GM15510 (cell line): ENCODE measurements around the gene PTBP3.

Experiments used
- POLR2A ChIP-seq: IDR thresholded peaks from 3 replicates; pipeline ENCODE4 v1.6.1; 2011; ENCODE audit warnings: borderline replicate concordance; ENCODE audit not compliant: insufficient read length; ENCODE audit errors: extremely low read depth

PTBP3 gene

DNA sequence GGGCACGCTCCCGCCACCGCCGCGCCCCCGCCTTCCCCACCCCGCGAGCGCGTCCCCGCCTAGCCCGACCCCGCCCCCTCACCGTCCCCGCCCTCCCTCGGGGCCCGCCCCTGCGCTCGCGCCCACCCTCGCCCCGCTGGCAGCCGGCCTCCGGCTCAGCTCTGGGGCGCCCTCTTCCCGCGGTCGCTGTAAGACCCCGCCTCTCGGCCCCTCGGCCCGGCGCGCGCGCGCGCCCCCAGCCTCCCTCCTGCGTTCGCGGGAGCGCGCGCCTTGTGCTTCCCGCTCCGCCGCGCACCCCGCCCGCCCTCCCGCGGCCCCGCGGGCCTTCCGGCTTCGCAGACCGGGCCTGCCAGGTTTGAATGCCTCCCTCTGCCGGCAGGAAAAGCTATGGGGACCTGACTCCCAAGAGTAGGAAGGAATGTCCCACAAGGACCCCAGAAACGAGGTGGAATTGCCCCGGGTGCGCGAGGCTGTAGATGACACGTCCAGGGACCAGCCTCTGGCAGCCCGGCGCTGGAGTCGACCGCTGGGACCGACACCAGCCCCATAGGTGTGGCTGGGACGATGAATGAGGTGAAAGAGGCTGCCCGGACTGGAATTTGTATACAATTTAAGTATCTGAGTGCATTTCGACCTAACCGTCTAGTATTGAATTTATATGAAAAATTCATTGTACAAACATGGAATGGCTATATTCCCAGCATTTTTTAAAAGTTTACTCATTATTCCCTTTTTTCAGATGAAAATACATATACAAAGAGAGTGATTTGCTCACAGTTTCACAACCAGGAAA, 416 bp upstream of the PTBP3 start:
- TF ChIP-seq POLR2A: peak; percentile 49

DNA sequence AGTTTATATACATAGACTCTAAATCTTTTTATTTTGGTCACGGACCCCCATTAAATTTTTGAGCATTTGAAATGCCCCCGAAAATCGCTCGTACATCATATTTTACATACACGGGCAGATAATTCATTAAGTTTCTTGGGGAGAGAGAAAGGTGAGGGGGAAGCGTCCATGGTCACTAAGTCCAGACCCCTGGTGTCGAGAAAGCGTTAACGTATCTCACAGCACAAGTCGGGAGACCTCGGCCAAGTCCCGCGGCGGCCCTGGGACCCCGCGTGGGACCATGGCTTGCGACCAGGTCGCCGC, 794 bp downstream of the PTBP3 start:
- TF ChIP-seq POLR2A: no peak

DNA sequence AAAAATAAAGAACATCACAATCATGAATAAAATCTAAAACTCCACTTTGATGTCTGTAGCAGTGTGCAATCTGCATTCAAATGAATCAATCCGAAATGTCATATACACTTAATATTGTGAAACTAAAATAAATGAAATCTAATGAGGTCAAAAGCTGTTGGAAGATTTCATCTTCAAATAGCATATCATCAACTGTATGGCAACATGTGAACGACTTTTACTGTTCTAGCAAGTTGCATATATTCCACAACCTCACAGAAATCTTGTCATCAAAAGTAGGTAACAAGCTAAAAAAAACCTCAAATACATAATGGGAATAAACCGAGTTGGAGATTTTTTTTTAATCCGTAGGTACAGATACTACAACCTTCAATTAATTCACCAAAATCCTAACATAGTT, 1.2 kb downstream of the PTBP3 start:
- TF ChIP-seq POLR2A: no peak

DNA sequence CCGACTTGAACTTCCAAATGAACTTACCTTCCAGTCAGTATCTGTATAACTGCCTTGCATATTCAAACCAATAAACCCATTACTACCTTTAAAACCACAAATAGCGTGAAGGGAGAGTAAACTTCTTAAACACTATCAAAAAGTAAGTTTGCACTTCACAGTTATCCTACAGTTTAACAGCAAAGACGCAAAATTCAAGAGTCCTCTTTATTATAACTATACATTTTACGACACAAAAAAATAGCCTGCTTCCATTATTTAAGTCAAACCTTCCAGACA, 1.8 kb downstream of the PTBP3 start:
- TF ChIP-seq POLR2A: no peak

DNA sequence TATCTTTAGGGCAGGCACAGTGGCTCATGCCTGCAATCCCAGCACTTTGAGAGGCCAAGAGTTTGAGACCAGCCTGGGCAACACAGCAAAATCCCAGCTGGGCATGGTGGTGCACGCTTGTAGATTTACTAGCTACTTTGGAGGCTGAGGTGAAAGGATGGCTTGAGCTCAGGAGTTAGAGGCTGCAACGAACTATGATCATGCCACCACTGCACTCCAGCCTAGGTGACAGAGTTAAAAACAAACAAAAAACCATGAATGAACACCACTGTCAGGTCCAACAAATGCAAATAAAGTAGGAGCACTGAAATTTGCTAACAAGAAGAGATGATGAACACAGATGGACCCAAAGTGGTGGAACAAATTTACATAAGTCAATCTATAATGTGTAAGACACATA, 4.9 kb downstream of the PTBP3 start:
- TF ChIP-seq POLR2A: no peak

DNA sequence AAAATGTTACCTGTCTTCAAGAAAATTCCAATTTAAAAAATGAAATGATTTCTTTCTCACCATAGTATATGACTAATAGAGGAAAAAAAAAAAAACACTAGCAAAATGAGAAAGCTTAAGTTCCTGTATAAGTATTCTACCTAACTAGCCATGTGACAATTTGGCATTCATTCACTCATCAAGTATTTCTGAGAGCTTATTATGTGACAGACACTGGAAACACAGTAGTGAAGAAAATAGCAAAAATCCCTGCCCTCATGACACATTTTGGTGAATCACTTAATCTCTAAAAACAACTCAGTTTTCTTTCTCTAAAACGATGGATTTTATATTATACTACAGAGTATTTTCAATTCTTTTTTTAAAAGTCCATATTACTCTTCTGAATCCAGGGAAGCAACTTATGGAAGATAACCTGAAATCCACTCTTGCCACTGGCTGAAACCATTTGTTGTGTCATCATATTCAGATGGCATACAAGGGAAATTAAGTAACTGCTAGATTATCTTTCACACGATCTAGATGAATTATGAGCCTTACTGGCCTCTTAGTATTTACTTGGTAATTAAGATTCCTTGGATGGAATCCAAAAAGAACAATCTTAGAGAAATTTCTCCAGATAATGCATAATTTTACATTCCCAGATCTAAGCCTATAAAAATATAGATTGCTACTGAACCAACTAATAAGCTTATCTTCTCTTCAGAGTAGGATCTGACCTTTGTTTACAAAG, 5.5 kb downstream of the PTBP3 start:
- no peak for TF ChIP-seq POLR2A

DNA sequence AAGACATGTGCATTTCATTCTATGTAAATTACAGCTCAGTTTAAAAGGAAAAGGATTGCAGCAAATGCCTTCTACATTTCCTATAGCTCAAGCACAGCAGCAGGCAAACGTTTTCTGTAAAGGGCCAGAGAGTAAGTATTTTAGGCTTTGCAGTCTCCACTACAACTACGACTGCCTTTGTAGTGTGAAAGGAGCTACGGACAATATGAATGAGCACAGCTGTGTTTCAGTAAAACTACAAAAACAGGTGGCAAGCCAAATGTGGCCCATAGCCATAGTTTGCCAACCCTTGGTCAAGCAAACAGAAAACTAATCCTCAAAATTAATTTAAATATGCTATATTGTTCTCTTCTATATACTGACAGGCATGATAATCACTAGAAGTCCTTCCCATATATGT, 7.2 kb downstream of the PTBP3 start:
- no peak for TF ChIP-seq POLR2A

DNA sequence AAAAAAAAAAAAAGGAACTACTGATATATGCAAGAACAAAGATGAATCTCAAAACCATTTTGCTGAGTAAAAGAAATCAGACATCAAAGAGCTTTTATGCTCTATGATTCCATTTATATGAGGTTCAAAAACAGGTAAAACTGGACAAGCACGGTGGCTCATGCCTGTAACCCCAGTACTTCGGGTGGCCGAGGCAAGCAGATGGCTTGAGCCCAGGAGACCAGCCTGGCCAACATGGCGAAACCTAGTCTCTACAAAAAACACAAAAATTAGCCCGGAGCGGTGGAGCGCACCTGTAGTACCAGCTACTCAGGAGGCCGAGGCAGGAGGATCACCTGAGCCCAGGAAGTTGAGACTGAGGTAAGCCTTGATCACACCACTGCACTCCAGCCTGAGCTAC, 7.8 kb downstream of the PTBP3 start:
- no peak for TF ChIP-seq POLR2A

DNA sequence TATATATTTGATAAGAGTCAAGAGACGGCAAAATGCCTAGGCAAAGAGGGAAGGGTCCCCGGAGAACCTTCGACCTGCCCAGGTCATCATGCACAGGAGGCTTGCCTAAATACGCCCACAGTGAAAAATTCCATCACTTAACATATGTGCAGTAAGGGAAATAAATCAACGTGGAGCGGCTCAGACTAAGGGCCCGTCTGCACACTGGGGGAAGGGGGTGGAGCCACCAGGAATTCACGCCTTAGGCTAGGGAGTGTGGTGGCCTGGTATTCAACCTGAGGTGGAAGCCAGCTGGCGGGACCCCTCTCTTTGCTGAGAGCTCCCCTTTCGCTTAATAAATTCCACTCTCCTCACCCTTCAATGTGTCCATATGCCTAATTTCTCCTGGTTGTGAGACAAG, 8.3 kb downstream of the PTBP3 start:
- no peak for TF ChIP-seq POLR2A

DNA sequence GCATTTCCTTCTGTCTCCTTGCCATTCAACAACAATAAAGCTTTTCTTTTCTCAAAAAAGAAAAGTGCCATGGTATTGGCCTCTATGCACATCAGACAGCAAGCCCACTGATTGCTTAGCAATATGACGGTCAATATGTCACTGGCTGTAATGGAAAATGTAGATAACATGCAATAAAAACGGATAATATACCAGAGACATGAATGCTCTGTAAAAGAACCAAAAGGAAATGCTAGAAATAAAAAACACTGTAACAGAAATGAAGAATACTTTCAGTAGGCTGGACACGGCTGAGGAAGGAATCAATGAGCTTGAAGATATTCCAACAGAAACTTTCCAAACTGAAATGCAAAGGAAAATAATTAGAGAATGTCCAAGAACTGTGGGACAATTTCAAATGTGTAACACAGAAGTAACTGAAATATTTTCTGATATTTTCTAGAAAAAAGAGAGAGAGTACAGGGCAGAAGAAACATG, 10.0 kb downstream of the PTBP3 start:
- no peak for TF ChIP-seq POLR2A

DNA sequence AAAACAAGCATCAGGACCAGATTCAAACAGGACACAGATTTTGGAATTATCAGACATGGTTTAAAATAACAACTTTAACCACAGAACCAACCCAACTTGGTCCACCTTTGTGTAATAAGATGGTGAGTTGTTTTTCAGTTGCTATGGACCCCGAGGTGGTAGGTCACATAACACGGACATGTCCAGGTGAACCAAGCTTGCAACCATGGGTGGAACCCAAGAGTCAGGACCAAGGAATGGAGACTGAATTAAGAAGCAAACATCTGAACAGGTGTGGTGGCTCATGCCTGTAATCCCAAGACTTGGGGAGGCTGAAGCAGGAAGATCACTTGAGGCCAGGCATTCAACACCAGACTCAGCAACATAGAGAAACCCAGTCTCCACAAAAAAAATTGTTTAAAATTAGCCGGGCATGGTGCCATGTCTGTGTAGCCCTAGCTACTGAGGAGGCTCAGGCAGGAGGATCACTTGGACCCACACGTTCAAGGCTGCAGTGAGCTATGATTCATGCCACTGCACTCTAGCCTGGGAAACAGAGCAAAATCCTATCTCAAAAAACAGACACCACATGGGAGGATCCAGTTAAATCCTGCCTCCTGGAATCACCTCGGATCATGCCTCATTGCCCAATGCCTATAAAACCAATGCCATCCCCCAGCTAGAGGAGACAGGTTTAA, 10.6 kb downstream of the PTBP3 start:
- TF ChIP-seq POLR2A: no peak

DNA sequence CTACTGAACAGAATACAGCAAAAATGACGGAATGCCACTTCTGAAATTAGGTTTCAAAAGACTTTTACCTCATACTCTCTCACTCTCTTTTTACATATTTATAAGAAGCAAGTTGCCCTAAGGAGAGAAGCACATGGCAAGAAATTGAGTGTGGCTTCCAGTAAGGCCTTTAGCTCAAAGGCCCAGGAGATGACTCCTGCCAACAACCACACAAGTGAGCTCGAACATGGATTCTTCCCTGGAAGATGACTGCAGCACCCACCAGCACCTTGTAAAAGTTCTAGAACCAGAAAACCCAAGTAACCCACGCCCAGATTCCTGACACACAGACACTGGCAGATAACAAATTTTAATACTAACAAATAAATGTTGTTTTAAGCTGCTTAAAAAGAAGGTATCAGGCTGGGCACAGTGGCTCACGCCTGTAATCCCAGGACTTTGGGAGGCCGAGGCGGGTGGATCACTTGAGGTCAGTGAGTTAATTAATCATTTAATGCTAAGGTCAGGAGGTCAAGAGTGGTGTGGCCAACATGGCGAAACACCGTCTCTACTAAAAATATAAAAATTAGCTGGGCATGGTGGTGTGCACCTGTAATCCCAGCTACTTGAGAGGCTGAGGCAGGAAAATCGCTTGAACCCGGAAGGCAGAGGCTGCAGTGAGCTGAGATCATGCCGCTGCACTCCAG, 17.0 kb downstream of the PTBP3 start:
- no peak for TF ChIP-seq POLR2A

DNA sequence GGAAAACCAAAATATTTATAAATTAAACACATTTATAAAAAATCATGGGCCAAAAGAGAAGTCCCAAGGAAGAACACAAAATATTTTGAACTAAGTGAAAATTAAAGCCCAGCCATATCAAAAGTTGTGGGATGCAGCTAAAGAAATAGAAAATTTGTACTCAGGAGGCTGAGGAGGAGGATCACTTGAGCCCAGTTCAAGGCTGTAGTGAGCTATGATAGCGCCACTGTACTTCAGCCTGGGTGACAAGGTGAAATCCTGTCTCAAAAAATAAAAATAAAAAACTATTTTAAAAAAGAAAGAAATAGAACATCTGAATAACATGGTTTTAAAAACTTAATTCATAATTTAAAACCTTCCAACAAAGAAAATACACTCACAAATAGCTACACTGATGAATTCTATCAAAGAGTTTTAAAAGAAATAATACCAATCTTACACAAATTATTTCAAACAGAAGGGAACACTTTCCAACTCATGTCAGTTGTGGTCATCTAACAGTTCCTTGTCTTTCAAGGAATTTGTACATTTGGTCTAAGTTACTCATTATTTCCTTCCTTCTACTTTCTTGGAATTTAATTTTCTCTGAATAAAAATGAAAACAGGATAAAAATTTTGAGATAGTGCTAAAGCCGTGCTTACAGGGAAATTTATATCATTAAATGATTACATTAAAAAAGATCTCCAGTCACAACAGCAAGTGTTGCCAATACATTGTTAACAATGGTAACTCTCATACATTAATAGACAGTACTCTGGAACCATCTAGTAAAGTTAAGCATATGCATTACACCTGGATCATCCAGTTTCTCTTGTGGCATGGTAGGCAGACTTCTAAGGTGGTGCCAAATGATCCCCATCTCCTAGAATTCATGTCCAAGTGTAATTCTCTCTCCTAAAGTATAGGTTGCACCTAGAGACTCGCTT, 17.8 kb downstream of the PTBP3 start:
- TF ChIP-seq POLR2A: no peak

DNA sequence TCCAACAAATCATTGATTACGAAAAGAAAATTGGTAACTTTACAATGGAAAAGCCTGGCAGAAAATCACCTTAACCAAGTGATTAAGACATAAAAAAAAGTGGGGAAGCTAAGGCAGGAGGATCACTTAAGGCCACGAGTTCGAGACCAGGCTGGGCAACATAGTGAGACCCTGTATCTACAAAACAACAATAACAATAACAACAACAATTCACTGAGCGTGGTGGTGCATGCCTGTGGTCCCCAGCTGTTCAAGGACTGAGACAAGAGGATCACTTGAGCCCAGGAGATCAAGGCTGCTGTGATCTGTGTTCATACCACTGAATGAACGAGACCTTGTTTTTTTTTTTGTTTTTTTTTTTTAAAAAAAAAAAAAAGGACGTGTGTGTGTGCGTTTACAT, 21.3 kb downstream of the PTBP3 start:
- TF ChIP-seq POLR2A: no peak
